ENCODE measurements around the gene NFKBIZ. TPM values are rescaled to one million over a fixed set of nuclear protein-coding genes. Genes with fewer than 3 reads are reported as not detected.

The NFKBIZ gene
- total and polyA plus RNA-seq, 2 donors: 7.7 to 13.7 TPM

GRCh38 chr3:101851850-101852714 is 2.8 kb downstream of the NFKBIZ start:
- H3K27ac ChIP-seq (ENCODE audit: low read depth in 1 of 2, low read length in 1 of 2): no peak overlapping the region
- DNase-seq (ENCODE audit: low read depth in 6 of 9, low spot score in 9 of 9): no peak
- H3K4me1 ChIP-seq (ENCODE audit: control insufficient read depth in 2 of 2, insufficient read depth in 2 of 2, low read length in 2 of 2): peaks cover 7 to 17% of the 10 kb centered on the region in 2 donors
- WGBS: 61% methylated on average over 6 of the region's 6 CpGs
- peaks cover 20 to 37% of the 10 kb centered on the region in 2 donors for H3K36me3 ChIP-seq (ENCODE audit: control insufficient read depth in 2 of 2, insufficient read depth in 2 of 2, low read length in 1 of 2)
- peaks cover 0 to 7% of the 10 kb centered on the region in 2 donors for H3K27me3 ChIP-seq (ENCODE audit: control insufficient read depth in 2 of 2, insufficient read depth in 1 of 2, low read length in 1 of 2)
- no peaks in the 10 kb centered on the region for H3K9me3 ChIP-seq (ENCODE audit: control insufficient read depth in 2 of 2, insufficient read depth in 1 of 2, low read length in 1 of 2)
- no peak overlapping the region for H3K4me3 ChIP-seq (ENCODE audit: low read length in 2 of 2)

DNA sequence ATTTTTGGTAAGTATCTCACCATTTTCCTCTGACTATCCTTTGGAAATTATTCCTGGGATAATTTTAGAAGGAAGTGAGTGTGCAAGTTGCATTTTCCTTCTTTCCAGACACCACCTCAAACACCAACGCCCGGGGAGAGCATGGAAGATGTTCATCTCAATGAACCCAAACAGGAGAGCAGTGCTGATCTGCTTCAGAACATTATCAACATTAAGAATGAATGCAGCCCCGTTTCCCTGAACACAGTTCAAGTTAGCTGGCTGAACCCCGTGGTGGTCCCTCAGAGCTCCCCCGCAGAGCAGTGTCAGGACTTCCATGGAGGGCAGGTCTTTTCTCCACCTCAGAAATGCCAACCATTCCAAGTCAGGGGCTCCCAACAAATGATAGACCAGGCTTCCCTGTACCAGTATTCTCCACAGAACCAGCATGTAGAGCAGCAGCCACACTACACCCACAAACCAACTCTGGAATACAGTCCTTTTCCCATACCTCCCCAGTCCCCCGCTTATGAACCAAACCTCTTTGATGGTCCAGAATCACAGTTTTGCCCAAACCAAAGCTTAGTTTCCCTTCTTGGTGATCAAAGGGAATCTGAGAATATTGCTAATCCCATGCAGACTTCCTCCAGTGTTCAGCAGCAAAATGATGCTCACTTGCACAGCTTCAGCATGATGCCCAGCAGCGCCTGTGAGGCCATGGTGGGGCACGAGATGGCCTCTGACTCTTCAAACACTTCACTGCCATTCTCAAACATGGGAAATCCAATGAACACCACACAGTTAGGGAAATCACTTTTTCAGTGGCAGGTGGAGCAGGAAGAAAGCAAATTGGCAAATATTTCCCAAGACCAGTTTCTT is 3.9 kb downstream of the NFKBIZ start:
- Histone ChIP-seq H3K27ac (ENCODE audit: low read depth in 1 of 2, low read length in 1 of 2) (no peak overlapping the region), H3K4me3 (ENCODE audit: low read length in 2 of 2) (no peak overlapping the region), H3K36me3 (ENCODE audit: control insufficient read depth in 2 of 2, insufficient read depth in 2 of 2, low read length in 1 of 2) (peaks cover 25 to 42% of the 10 kb centered on the region in 2 donors), H3K27me3 (ENCODE audit: control insufficient read depth in 2 of 2, insufficient read depth in 1 of 2, low read length in 1 of 2) (peaks cover 0 to 7% of the 10 kb centered on the region in 2 donors), H3K4me1 (ENCODE audit: control insufficient read depth in 2 of 2, insufficient read depth in 2 of 2, low read length in 2 of 2) (peaks cover 7 to 17% of the 10 kb centered on the region in 2 donors), H3K9me3 (ENCODE audit: control insufficient read depth in 2 of 2, insufficient read depth in 1 of 2, low read length in 1 of 2) (no peaks in the 10 kb centered on the region)
- no peak for DNase-seq (ENCODE audit: low read depth in 6 of 9, low spot score in 9 of 9)
- WGBS: 96% methylated on average over 8 of the region's 8 CpGs

DNA sequence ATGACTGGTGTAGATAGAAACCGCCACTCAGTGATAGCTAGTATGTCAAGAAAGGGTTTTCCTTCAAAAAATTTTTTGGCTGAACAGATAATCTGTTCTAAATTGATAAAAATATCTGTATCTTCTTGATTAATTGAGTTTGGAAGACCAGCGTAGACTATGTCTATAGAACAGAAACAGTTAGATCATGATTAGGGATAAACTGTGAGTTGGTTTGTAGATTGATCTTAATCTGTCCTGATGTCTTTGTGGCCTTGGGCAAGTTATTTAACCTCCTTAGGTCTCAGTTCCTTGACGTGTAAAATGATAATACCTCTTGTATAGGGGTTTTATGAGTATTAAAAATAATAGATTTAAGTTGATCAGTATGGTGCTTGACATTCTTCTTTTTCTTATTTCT is 4.7 kb downstream of the NFKBIZ start:
- peaks cover 30 to 45% of the 10 kb centered on the region in 2 donors for H3K36me3 ChIP-seq (ENCODE audit: control insufficient read depth in 2 of 2, insufficient read depth in 2 of 2, low read length in 1 of 2)
- peaks cover 7 to 14% of the 10 kb centered on the region in 2 donors for H3K4me1 ChIP-seq (ENCODE audit: control insufficient read depth in 2 of 2, insufficient read depth in 2 of 2, low read length in 2 of 2)
- no peaks in the 10 kb centered on the region for H3K9me3 ChIP-seq (ENCODE audit: control insufficient read depth in 2 of 2, insufficient read depth in 1 of 2, low read length in 1 of 2)
- 96% methylated on average over 3 of the region's 3 CpGs for WGBS
- H3K4me3 ChIP-seq (ENCODE audit: low read length in 2 of 2): no peak overlapping the region
- DNase-seq (ENCODE audit: low read depth in 6 of 9, low spot score in 9 of 9): no peak
- no peak overlapping the region for H3K27ac ChIP-seq (ENCODE audit: low read depth in 1 of 2, low read length in 1 of 2)
- H3K27me3 ChIP-seq (ENCODE audit: control insufficient read depth in 2 of 2, insufficient read depth in 1 of 2, low read length in 1 of 2): peaks cover 0 to 4% of the 10 kb centered on the region in 2 donors

DNA sequence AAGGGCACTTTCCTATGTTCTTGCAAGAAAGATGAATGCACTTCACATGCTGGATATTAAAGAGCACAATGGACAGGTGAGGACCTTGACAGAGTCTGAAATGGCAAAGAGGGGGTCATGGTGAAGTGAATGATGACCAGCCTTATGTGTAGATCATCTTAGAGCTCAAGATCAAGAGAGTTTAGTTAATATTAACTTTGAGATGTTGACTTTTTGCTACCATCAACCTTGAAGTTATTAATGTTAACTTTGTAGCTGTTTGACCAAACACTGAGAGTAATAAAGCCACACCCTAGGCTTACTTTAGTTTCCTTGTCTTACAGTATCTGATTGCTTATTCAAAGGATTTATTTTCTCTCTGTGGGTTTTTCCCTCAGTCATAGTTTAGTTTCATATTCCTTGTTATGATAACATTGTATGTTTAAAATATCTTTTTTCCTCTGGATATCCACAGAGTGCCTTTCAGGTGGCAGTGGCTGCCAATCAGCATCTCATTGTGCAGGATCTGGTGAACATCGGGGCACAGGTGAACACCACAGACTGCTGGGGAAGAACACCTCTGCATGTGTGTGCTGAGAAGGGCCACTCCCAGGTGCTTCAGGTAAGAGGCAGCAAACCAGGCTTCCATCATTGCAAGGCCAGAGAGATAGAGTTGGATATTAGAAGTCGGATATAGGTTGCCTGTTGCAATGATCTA is 5.4 kb downstream of the NFKBIZ start:
- Histone ChIP-seq H3K4me1 (ENCODE audit: control insufficient read depth in 2 of 2, insufficient read depth in 2 of 2, low read length in 2 of 2) (peaks cover 7 to 14% of the 10 kb centered on the region in 2 donors), H3K27me3 (ENCODE audit: control insufficient read depth in 2 of 2, insufficient read depth in 1 of 2, low read length in 1 of 2) (peaks cover 0 to 4% of the 10 kb centered on the region in 2 donors), H3K27ac (ENCODE audit: low read depth in 1 of 2, low read length in 1 of 2) (no peak overlapping the region), H3K4me3 (ENCODE audit: low read length in 2 of 2) (no peak overlapping the region), H3K9me3 (ENCODE audit: control insufficient read depth in 2 of 2, insufficient read depth in 1 of 2, low read length in 1 of 2) (no peaks in the 10 kb centered on the region), H3K36me3 (ENCODE audit: control insufficient read depth in 2 of 2, insufficient read depth in 2 of 2, low read length in 1 of 2) (peaks cover 34 to 50% of the 10 kb centered on the region in 2 donors)
- 100% methylated on average over 2 of the region's 2 CpGs for WGBS
- DNase-seq (ENCODE audit: low read depth in 6 of 9, low spot score in 9 of 9): no peak

GRCh38 chr3:101857301-101857741 is 8.0 kb downstream of the NFKBIZ start:
- no peak for DNase-seq (ENCODE audit: low read depth in 6 of 9, low spot score in 9 of 9)
- H3K36me3 ChIP-seq (ENCODE audit: control insufficient read depth in 2 of 2, insufficient read depth in 2 of 2, low read length in 1 of 2): peaks cover 37 to 58% of the 10 kb centered on the region in 2 donors
- H3K4me1 ChIP-seq (ENCODE audit: control insufficient read depth in 2 of 2, insufficient read depth in 2 of 2, low read length in 2 of 2): no peaks in the 10 kb centered on the region
- no peaks in the 10 kb centered on the region for H3K27me3 ChIP-seq (ENCODE audit: control insufficient read depth in 2 of 2, insufficient read depth in 1 of 2, low read length in 1 of 2)
- no peak overlapping the region for H3K27ac ChIP-seq (ENCODE audit: low read depth in 1 of 2, low read length in 1 of 2)
- WGBS: 98% methylated on average over 8 of the region's 8 CpGs
- no peak overlapping the region for H3K4me3 ChIP-seq (ENCODE audit: low read length in 2 of 2)
- no peaks in the 10 kb centered on the region for H3K9me3 ChIP-seq (ENCODE audit: control insufficient read depth in 2 of 2, insufficient read depth in 1 of 2, low read length in 1 of 2)

GRCh38 chr3:101858464-101859030 is 9.2 kb downstream of the NFKBIZ start:
- H3K27ac ChIP-seq (ENCODE audit: low read depth in 1 of 2, low read length in 1 of 2): no peak overlapping the region
- 97% methylated on average over 4 of the region's 4 CpGs for WGBS
- no peak for DNase-seq (ENCODE audit: low read depth in 6 of 9, low spot score in 9 of 9)
- H3K4me3 ChIP-seq (ENCODE audit: low read length in 2 of 2): no peak overlapping the region
- no peaks in the 10 kb centered on the region for H3K9me3 ChIP-seq (ENCODE audit: control insufficient read depth in 2 of 2, insufficient read depth in 1 of 2, low read length in 1 of 2)
- H3K36me3 ChIP-seq (ENCODE audit: control insufficient read depth in 2 of 2, insufficient read depth in 2 of 2, low read length in 1 of 2): peaks cover 30 to 48% of the 10 kb centered on the region in 2 donors
- no peaks in the 10 kb centered on the region for H3K4me1 ChIP-seq (ENCODE audit: control insufficient read depth in 2 of 2, insufficient read depth in 2 of 2, low read length in 2 of 2)
- no peaks in the 10 kb centered on the region for H3K27me3 ChIP-seq (ENCODE audit: control insufficient read depth in 2 of 2, insufficient read depth in 1 of 2, low read length in 1 of 2)

- no peak overlapping the region for H3K4me3 ChIP-seq (ENCODE audit: low read length in 2 of 2)
- WGBS: 99% methylated on average over 5 of the region's 5 CpGs
- DNase-seq (ENCODE audit: low read depth in 6 of 9, low spot score in 9 of 9): no peak
- H3K9me3 ChIP-seq (ENCODE audit: control insufficient read depth in 2 of 2, insufficient read depth in 1 of 2, low read length in 1 of 2): no peaks in the 10 kb centered on the region
- H3K27me3 ChIP-seq (ENCODE audit: control insufficient read depth in 2 of 2, insufficient read depth in 1 of 2, low read length in 1 of 2): no peaks in the 10 kb centered on the region
- H3K36me3 ChIP-seq (ENCODE audit: control insufficient read depth in 2 of 2, insufficient read depth in 2 of 2, low read length in 1 of 2): peaks cover 26 to 35% of the 10 kb centered on the region in 2 donors
- no peaks in the 10 kb centered on the region for H3K4me1 ChIP-seq (ENCODE audit: control insufficient read depth in 2 of 2, insufficient read depth in 2 of 2, low read length in 2 of 2)
- H3K27ac ChIP-seq (ENCODE audit: low read depth in 1 of 2, low read length in 1 of 2): no peak overlapping the region
Observed at GRCh38 chr3:101859882-101860448, 10.7 kb downstream of the NFKBIZ start.

GRCh38 chr3:101861212-101861788 is 12.0 kb downstream of the NFKBIZ start:
- Histone ChIP-seq H3K36me3 (ENCODE audit: control insufficient read depth in 2 of 2, insufficient read depth in 2 of 2, low read length in 1 of 2) (peaks cover 20 to 28% of the 10 kb centered on the region in 2 donors), H3K9me3 (ENCODE audit: control insufficient read depth in 2 of 2, insufficient read depth in 1 of 2, low read length in 1 of 2) (no peaks in the 10 kb centered on the region), H3K4me3 (ENCODE audit: low read length in 2 of 2) (no peak overlapping the region), H3K4me1 (ENCODE audit: control insufficient read depth in 2 of 2, insufficient read depth in 2 of 2, low read length in 2 of 2) (no peaks in the 10 kb centered on the region), H3K27me3 (ENCODE audit: control insufficient read depth in 2 of 2, insufficient read depth in 1 of 2, low read length in 1 of 2) (no peaks in the 10 kb centered on the region), H3K27ac (ENCODE audit: low read depth in 1 of 2, low read length in 1 of 2) (no peak overlapping the region)
- 97% methylated on average over 3 of the region's 3 CpGs for whole genome bisulfite sequencing
- DNase-seq (ENCODE audit: low read depth in 6 of 9, low spot score in 9 of 9): no peak

Measured in thymus (tissue), 11 donors.